H4 (cell line): Measurements from ENCODE around the gene KIAA1958. TPM values are rescaled to one million over a fixed set of nuclear protein-coding genes. Genes with fewer than 3 reads are reported as not detected.
"Not testable (repeated sequence)": the region's sequence is repeated elsewhere in the genome, so short reads cannot be mapped to it uniquely, and the experiment has no call there.

Source experiments
- DNase-seq: peaks from one replicate; pipeline ENCODE4 v3.0.0-alpha.2; 2015; ENCODE audit warnings: low spot score
- total RNA-seq: library from RNA; depleted of rRNA; stranded (reverse); fragments of >200 nt; shearing (Covaris generic); gene quantifications from 2 replicates; pipeline ENCODE4 v1.2.3, GENCODE V29; 2014

KIAA1958 gene
- total RNA-seq, 1 experiment from 2014 or later: 1.4 TPM

GRCh38 chr9:112659906-112660305, 173.3 kb downstream of the KIAA1958 start:
- no peak for DNase-seq

DNA sequence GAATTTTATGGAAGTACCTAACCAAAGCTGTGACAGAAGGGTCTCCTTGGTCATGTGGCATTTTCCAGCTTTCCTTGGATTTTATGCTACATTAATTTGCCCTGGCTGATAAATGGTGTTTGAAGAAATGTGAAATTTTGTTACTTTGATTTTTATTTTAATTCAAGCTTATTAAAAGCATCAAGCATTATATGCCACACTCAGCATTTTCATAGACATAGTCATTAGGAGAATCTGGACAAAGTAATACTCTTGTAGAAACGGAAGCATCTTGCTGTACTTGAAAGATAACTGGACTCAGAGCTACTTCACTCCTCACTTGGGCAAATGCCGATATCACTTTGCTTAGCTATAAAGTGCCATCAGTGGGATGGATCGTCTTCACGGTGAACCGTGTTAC, 177.1 kb downstream of the KIAA1958 start:
- DNase-seq: no peak

- no peak for DNase-seq
Measured at GRCh38 chr9:112664531-112664930, 177.9 kb downstream of the KIAA1958 start.

GRCh38 chr9:112665347-112665746, 178.7 kb downstream of the KIAA1958 start:
- no peak for DNase-seq

DNA sequence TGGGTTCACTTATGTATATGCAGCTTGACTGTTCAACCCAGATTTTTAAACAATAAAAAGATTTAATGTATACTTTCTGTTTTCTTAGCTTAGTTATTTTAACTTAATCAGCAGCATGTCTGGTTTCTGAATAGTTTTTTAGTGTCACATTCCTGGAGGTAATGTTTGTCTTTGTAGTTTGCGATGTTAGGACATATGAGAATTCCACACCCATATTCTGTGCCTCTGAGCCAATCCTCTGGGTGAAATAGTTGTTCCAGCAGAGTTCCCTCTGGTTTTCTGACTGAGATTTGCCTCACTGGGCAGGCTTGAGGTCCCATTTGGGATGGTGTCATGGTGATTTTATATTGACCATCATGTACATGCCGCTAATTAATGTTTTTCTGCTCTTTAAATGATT, 182.7 kb downstream of the KIAA1958 start:
- DNase-seq: no peak

GRCh38 chr9:112670991-112671625, 184.5 kb downstream of the KIAA1958 start:
- DNase-seq: no peak

GRCh38 chr9:112673221-112673620, 186.6 kb downstream of the KIAA1958 start:
- not testable (repeated sequence) for DNase-seq

- DNase-seq: no peak
Measured at GRCh38 chr9:112677040-112677439, 190.4 kb downstream of the KIAA1958 start.

DNA sequence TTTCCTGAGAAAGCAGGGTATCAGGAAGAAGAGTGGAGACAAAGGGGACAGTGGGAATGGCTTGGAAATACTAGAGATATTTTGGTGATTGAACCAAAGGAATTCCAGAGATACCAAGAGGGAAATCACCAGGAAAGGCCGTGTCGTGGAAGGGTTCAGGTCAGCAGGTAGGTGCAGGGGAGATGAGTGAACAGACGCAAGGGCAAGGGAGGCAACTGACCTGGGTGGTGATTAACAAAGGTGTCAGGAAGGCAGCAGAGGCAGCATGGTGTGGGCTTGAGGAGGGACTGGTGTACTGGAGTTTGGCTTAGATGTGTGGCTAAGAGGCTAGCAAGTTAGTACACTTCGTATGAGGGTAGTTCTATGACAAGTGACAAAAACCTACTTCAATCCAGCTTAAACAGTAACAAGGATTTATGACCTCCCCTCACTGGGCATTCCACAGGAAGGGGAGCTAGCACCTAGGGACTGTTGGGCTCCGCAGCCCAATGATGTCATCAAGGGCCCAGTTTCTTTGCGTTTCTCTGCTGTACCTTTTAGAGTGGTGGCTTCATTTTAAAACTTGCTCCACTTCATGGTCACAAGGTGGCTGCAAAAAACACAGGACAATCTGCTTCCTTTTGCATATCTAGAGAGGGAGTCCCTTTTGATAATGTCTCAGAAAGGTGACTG, 194.2 kb downstream of the KIAA1958 start:
- DNase-seq: no peak

- no peak for DNase-seq
Measured at GRCh38 chr9:112689161-112689740, 202.6 kb downstream of the KIAA1958 start.

DNA sequence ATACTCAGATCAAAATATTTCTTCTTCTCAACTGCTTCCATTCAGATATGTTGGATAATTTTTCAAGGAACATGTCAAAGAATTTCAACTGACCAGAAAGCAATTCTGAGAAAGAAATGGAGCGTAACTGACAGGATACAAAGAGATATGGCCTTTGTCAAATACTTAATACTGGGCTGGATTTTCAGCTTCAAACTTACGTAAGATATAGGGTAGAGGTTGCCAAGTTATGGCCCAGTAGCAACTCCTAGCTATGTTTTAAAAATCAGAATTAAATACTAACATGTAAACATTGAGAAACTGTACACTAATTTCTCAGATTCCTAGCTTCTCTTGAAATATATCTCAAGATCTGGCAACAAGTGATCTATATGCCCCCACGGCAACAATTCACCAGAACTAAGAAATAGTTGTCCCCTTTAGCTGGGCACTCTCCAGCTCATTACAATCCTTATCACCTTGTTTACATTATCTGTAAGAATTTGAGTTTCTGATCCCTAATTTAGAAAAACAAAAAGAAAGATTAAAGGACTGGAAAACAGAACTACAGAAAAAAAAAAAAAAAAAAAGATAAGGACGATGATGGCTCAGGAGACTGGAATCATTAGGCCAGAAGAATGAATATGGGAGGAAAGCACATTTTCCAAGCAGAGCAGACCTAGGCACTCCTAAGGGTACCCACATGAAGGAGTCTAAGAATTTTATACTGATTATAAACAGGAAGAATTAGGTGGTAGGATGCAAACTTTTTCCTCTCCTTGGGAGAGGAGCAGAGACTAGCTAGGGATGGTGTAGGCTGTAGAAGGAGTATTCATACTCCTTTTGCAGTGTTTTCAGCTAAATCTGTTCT, 208.3 kb downstream of the KIAA1958 start:
- DNase-seq: no peak

DNA sequence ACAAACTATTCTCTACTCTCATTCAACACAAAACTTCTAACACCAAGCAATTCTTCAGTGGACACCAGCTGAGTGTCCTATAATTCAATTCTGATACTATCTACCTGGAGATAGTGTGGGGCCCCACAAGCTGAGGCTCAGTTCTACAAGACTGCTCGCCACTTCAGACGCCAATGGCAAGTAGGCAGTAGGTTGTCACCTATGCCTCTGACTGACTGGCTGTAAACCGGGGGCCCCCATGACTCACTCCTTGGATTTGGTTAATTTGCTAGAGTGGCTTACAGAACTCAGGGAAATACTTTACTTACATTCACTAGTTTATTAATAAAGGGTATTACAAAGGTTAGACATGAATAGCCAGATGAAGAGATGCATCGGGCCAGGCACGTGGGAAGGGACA, 209.8 kb downstream of the KIAA1958 start:
- no peak for DNase-seq

DNA sequence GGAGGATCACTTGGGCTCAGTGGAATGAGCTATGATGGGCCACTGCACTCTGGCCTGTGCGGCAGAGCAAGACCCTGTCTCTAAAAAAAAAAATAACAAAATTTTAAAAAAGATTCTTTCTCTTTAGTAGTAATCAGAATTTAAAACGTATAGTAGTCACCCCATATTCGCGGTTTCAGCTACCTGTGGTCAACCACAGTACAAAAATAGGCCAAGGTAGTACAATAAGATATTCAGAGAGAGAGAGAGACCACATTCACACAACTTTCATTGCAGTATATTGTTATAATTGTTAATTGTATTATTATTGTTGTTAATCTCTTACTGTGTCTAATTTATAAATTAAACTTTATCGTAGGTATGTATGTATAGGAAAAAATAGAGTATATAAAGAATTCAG, 212.6 kb downstream of the KIAA1958 start:
- no peak for DNase-seq

DNA sequence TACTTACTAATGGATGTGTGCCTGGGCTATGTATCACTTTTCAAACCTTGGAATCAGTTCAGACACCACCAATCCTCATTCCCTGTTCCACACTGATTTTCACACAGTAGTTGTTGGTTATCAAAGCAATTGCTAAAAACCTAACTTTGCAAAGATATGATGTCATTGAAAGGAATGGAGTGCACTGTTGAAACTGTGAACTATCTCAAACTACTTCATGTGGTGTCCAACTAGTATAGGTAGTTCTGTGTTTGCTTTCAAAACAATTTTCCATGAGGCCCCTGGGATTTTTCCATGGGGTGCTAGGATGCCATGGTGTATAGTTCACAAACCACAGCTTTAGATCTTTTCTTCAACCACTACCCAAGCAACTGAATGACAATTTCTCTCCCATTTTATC, 213.5 kb downstream of the KIAA1958 start:
- no peak for DNase-seq

DNA sequence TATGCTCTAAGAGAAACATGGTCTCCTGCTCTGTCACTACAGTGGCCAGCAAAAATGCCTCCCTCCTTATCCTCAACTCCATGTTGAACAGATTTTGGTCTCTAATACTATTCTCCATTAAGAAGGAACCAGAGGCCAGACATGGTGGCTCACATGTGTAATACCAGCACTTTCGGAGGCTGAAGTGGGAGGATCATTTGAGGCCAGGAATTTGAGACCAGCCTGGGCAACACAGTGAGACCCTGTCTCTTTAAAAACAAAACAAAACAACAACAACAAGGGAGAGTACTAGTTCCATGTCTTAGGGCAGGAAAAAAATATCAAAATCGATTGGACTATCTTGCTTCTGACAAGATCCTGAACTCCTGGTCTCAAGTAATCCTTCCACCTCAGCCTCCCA, 216.7 kb downstream of the KIAA1958 start:
- DNase-seq: no peak

GRCh38 chr9:112705768-112706427, 219.3 kb downstream of the KIAA1958 start:
- no peak for DNase-seq

GRCh38 chr9:112711050-112711689, 224.5 kb downstream of the KIAA1958 start:
- peak; percentile 20 for DNase-seq

- DNase-seq: no peak
Measured at GRCh38 chr9:112712678-112713077, 226.1 kb downstream of the KIAA1958 start.

DNA sequence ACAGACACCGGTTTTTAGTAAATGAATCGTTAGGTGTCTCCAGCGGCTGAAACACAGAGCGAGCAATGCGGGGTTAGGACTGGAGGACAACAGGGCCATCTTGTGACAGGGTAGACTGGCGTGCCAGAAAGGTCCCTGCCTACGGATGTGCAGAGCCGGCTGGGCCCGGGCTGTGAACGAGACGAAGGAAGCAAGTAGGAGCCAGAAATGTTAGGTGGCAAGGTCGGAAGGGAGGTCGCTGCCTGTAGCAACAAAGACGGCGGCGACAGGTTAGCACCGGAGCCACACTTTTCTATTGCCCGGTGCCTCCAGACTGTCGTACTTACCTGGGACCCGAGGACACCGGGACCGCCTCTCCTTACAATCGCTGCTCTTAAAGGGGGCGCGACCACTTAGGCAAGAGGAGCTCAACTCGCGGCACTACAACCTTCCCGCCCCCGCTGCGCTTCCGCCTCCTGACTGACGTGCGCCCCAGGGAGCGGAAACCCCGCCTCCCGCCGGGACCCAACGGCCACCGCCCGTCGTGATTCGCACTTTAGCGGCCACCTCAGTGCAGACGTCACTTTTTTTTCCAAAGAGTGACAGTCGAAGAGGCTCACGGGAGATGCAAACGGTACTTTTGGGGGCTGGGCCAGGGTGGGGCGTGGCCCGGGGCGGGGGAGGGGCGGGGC, 231.2 kb downstream of the KIAA1958 start, which contains the start of gene INIP:
INIP (minus strand) TSS at position 457 of the 671 bp plus-strand sequence. CDS start 1,632 bp downstream, outside the sequence.
- DNase-seq: peak; percentile 96
